Body of pancreas (tissue), 4 donors: ENCODE results near the gene FBXO9. TPM values are rescaled to one million over a fixed set of nuclear protein-coding genes. Genes with fewer than 3 reads are reported as not detected.

Source experiments
- ATAC-seq: fragments of 150-250 bp; one replicate; pipeline ENCODE4 v1.9.1; 2016
- DNase-seq, 4 donors: peaks; one replicate each; pipeline ENCODE4 v3.0.0-alpha.2; 2019
- H3K27ac ChIP-seq, 4 donors: fragments of 200-600 bp; sonication (generic); 1 replicate in 3 of 4; 2 replicates in 1 of 4; pipeline versions ENCODE4 v1.5.1 to v1.6.1; 2016 to 2019; ENCODE audit warnings: mild to moderate bottlenecking in 1 of 4, mixed read lengths in 1 of 4, moderate library complexity in 1 of 4
- H3K27me3 ChIP-seq, 2 donors: fragments of 200-600 bp; sonication (generic); one replicate each; pipeline ENCODE4 v1.6.0; 2016; ENCODE audit warnings: mild to moderate bottlenecking in 1 of 2
- H3K36me3 ChIP-seq, 2 donors: fragments of 200-600 bp; sonication (generic); replicated peaks in 1 of 2; 2 replicates each; pipeline ENCODE4 v1.5.1; 2016; ENCODE audit warnings: low read depth in 2 of 2; ENCODE audit not compliant: insufficient read depth in 1 of 2
- H3K4me1 ChIP-seq: fragments of 200-600 bp; sonication (generic); one replicate; pipeline ENCODE4 v1.6.0; 2016
- H3K4me3 ChIP-seq, 2 donors: fragments of 200-600 bp; sonication (generic); 1 replicate in 1 of 2; 2 replicates in 1 of 2; pipeline ENCODE4 v1.5.1; 2016 to 2019
- H3K9me3 ChIP-seq, 3 donors: fragments of 200-600 bp; sonication (generic); 1 replicate in 2 of 3; 2 replicates in 1 of 3; pipeline ENCODE4 v1.5.1; 2016
- CTCF ChIP-seq, 7 experiments: fragments of 450-650 bp in 4 of 7; fragments of 200-600 bp in 3 of 7; sonication (generic) in 3 of 7; IDR thresholded peaks; one replicate each; pipeline ENCODE4 v1.5.1; 2016 to 2019; ENCODE audit warnings: antibody characterized with exemption in 7 of 7
- POLR2A ChIP-seq, 3 donors: fragments of 450-650 bp; IDR thresholded peaks; one replicate each; pipeline ENCODE4 v1.6.1; 2016; ENCODE audit warnings: antibody characterized with exemption in 3 of 3, mild to moderate bottlenecking in 2 of 3
- WGBS, 2 donors: methylation state at CpG; one replicate each; pipeline ENCODE4 v1.1.5; 2017; 5-methylcytosine and 5-hydroxymethylcytosine counted together
- intact Hi-C: fragments of 100-400 bp; cut with DNase I; formaldehyde crosslinking; loops from one replicate; pipeline ENCODE4 v1.15.1; 2023
- total RNA-seq, 2 donors: library from RNA; depleted of rRNA; stranded (reverse); fragments of >200 nt; gene quantifications; one replicate each; pipeline ENCODE4 v1.1.0, GENCODE V29; 2016

FBXO9 gene
- total RNA-seq, 2 donors from 2014 or later: 53.7 to 69.0 TPM

- H3K4me3 ChIP-seq: peak overlapping the region; percentile 84 to 97
- 0% methylated on average over 8 to 19 of the region's 19 CpGs for WGBS, 2 donors
- no peaks in the 10 kb centered on the region for H3K9me3 ChIP-seq
- peak in 1 of 7 experiments; percentile 9 for TF ChIP-seq CTCF (IDR thresholded peaks at IDR 0.05)
- peak in 2 of 3 donors; percentile 36 to 37 for TF ChIP-seq POLR2A (IDR thresholded peaks at IDR 0.05)
- H3K27ac ChIP-seq: peak overlapping the region; percentile 77 to 97 (median 86)
- intact Hi-C loops: no loop called here
- DNase-seq (peak; percentile 34 to 54 (median 42)), ATAC-seq (no peak)
- peaks cover 42% of the 10 kb centered on the region for H3K4me1 ChIP-seq
- no peaks in the 10 kb centered on the region for H3K36me3 ChIP-seq
- no peaks in the 10 kb centered on the region for H3K27me3 ChIP-seq
Observed at GRCh38 chr6:53066077-53066417, 843 bp downstream of the FBXO9 start.

GRCh38 chr6:53066874-53067706 lies 1.9 kb downstream of the FBXO9 start:
- Histone ChIP-seq H3K36me3 (peaks cover under 1% of the 10 kb centered on the region in 2 donors), H3K4me1 (peaks cover 41% of the 10 kb centered on the region), H3K9me3 (no peaks in the 10 kb centered on the region), H3K27ac (peak overlapping the region in 3 of 4 donors; percentile 48 to 97 (median 85)), H3K4me3 (peak overlapping the region in 1 of 2 donors; percentile 97), H3K27me3 (no peaks in the 10 kb centered on the region)
- TF ChIP-seq POLR2A (IDR thresholded peaks at IDR 0.05): no peak
- TF ChIP-seq CTCF (IDR thresholded peaks at IDR 0.05): no peak
- WGBS, 2 donors: 51 to 53% methylated on average over 4 of the region's 4 CpGs
- ATAC-seq (no peak), DNase-seq (no peak)
- intact Hi-C loops: no loop called here

- intact Hi-C loops: no loop called here
- TF ChIP-seq CTCF (IDR thresholded peaks at IDR 0.05) (no peak), POLR2A (IDR thresholded peaks at IDR 0.05) (no peak)
- 44 to 50% methylated on average over 1 of the region's 1 CpG for WGBS, 2 donors
- DNase-seq (no peak), ATAC-seq (no peak)
- Histone ChIP-seq H3K27me3 (no peaks in the 10 kb centered on the region), H3K4me3 (no peak overlapping the region), H3K9me3 (no peaks in the 10 kb centered on the region), H3K36me3 (peaks cover 2 to 6% of the 10 kb centered on the region in 2 donors), H3K4me1 (peaks cover 32% of the 10 kb centered on the region), H3K27ac (peak overlapping the region in 3 of 4 donors; percentile 48 to 97 (median 85))
Observed at GRCh38 chr6:53067849-53068361, 2.7 kb downstream of the FBXO9 start.

GRCh38 chr6:53069427-53069826 lies 4.2 kb downstream of the FBXO9 start:
- Histone ChIP-seq H3K4me1 (peaks cover 30% of the 10 kb centered on the region), H3K9me3 (no peaks in the 10 kb centered on the region), H3K36me3 (peaks cover 8 to 9% of the 10 kb centered on the region in 2 donors), H3K27ac (no peak overlapping the region), H3K4me3 (no peak overlapping the region), H3K27me3 (no peaks in the 10 kb centered on the region)
- ATAC-seq: no peak
- no peak for TF ChIP-seq POLR2A (IDR thresholded peaks at IDR 0.05)
- no peak for TF ChIP-seq CTCF (IDR thresholded peaks at IDR 0.05)
- 32 to 44% methylated on average over 1 of the region's 1 CpG for WGBS, 2 donors
- intact Hi-C loops: no loop called here
- no peak for DNase-seq
